Smooth muscle cell (in vitro differentiated cells): Measurements from ENCODE around the gene FANK1. TPM values are rescaled to one million over a fixed set of nuclear protein-coding genes. Genes with fewer than 3 reads are reported as not detected.
"Not testable (repeated sequence)": the region's sequence is repeated elsewhere in the genome, so short reads cannot be mapped to it uniquely, and the experiment has no call there.

Experiments used
- DNase-seq: peaks from one replicate; lab custom pipeline; 2025; ENCODE audit not compliant: unreplicated experiment; lab: John Stamatoyannopoulos, UW
- H2AFZ ChIP-seq: fragments of 200-600 bp; sonication (generic); 2 replicates; pipeline ENCODE4 v1.6.0; 2016; ENCODE audit warnings: antibody characterized with exemption, low read depth, mild to moderate bottlenecking
- H3F3A ChIP-seq: fragments of 200-600 bp; sonication (generic); 2 replicates; pipeline ENCODE4 v1.6.0; 2017; ENCODE audit warnings: antibody characterized with exemption, low read depth
- H3K27ac ChIP-seq: fragments of 200-600 bp; sonication (generic); 2 replicates; pipeline ENCODE4 v1.5.1; 2016; ENCODE audit warnings: low read depth, mild to moderate bottlenecking
- H3K27me3 ChIP-seq: fragments of 200-600 bp; sonication (generic); 2 replicates; pipeline ENCODE4 v1.6.1; 2016; ENCODE audit warnings: low read depth, mild to moderate bottlenecking
- H3K36me3 ChIP-seq: fragments of 200-600 bp; sonication (generic); 2 replicates; pipeline ENCODE4 v1.5.1; 2016; ENCODE audit warnings: low read depth
- H3K4me1 ChIP-seq: fragments of 200-600 bp; sonication (generic); 2 replicates; pipeline ENCODE4 v1.5.1; 2016; ENCODE audit warnings: low read depth
- H3K4me2 ChIP-seq: fragments of 200-600 bp; sonication (generic); 2 replicates; pipeline ENCODE4 v1.6.0; 2016; ENCODE audit warnings: mild to moderate bottlenecking
- H3K4me3 ChIP-seq: fragments of 200-600 bp; sonication (generic); 2 replicates; pipeline ENCODE4 v1.5.1; 2016; ENCODE audit warnings: mild to moderate bottlenecking
- H3K79me2 ChIP-seq: fragments of 200-600 bp; sonication (generic); 2 replicates; pipeline ENCODE4 v1.6.0; 2016; ENCODE audit warnings: low read depth, mild to moderate bottlenecking
- H3K9ac ChIP-seq: fragments of 200-600 bp; sonication (generic); 2 replicates; pipeline ENCODE4 v1.6.0; 2016; ENCODE audit warnings: low read depth
- H3K9me3 ChIP-seq: fragments of 200-600 bp; sonication (generic); replicated peaks from 2 replicates; pipeline ENCODE4 v1.5.1; 2016; ENCODE audit warnings: low read depth
- H4K20me1 ChIP-seq: fragments of 200-600 bp; sonication (generic); 2 replicates; pipeline ENCODE4 v1.6.0; 2016; ENCODE audit warnings: low read depth
- WGBS: methylation state at CpG from one replicate; pipeline ENCODE4 v1.1.7; 2016; ENCODE audit warnings: low lambda C conversion rate; 5-methylcytosine and 5-hydroxymethylcytosine counted together
- polyA plus RNA-seq: library from polyadenylated mRNA; unstranded; fragments of >200 nt; fragmentation: Nextera tagmentation; extraction: Ambion mirVana; gene quantifications from 2 replicates; pipeline ENCODE4 v1.2.1, GENCODE V29; 2016
- total RNA-seq: library from RNA; depleted of rRNA; stranded (reverse); fragments of >200 nt; gene quantifications from 2 replicates; pipeline ENCODE4 v1.2.3, GENCODE V29; 2014

The FANK1 gene
- total and polyA plus RNA-seq, 2 experiments from 2014 or later, result 5.8 to 6.6 TPM

DNA sequence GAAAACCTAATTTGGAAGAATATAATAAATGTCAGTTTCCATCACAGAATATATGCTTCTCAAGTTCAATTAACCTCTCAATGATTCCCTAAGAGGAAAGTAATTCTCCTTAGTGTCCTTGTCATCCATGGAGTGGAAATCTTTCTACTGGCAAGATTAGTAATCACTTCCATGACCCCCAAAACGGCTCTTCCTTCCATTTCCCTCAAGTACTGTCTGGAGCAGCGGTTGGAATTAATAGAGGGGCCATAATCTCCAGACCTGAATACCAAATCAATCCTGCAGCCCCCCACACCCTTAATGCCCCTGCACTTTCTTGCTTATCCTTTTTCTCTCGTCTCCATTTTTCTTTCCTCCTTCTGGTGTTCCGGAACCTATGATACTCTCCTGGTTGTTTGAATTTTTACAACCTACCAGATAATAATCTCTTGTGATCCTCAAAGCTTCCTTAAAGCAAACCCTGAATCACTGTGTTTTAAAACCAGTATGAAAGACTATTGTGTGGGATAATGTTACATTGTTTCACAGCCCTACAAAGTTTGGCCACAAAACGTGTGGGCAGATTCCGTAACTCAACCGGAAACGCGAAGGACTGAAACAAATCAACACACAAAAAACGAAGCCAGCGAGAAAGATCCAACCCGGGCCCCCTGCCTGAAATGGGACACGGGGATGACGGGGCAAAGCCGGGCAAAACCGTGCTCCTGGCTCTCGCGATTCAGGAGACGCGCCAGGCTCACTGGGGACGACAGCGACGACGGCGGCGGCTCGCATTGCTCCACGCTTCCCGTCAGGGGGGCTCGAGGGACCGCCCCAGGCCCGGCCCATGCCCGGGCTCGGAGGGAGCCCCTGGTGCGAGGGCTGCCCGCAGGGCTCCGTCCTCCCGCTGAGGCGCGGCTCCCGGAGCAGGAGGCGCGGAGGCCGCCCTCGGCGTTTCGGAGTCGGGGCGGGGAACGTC lies 955 bp upstream of the FANK1 start:
- Histone ChIP-seq H3K9ac (peak overlapping the region; percentile 83), H3K4me2 (peak overlapping the region; percentile 91), H2AFZ (peak overlapping the region; percentile 69), H3K4me3 (peak overlapping the region; percentile 86), H3K79me2 (peaks cover 38% of the 10 kb centered on the region), H3K27ac (peak overlapping the region; percentile 81)
- H4K20me1 ChIP-seq, H3K9me3 ChIP-seq, H3K27me3 ChIP-seq, H3F3A ChIP-seq, H3K4me1 ChIP-seq, H3K36me3 ChIP-seq: not testable (repeated sequence)
- 35% methylated on average over 50 of the region's 50 CpGs for WGBS
- DNase-seq, result peak; percentile 41

DNA sequence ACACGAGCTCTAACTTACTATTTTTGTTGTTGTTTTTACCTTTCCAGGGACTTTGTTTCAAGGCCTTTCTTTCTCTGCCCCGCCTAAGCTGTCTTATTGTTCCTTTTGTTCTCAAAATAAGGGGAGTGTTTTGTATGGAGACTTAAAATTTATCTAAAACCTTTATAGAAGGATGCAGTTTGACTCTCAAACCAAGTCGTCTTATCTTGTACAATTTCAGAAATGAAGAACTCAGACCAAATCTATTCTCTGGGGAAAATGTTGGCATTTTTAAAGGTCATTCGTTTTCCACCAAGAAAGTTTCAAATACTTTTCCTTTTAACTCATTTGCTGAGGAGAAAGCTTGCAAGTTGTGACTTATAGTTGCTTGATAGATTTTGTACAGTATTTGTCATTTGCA lies 953 bp downstream of the FANK1 start:
- H3K9me3 ChIP-seq, H3K36me3 ChIP-seq, H3K27me3 ChIP-seq, H4K20me1 ChIP-seq, DNase-seq, H3F3A ChIP-seq, H3K4me1 ChIP-seq: not testable (repeated sequence)
- Histone ChIP-seq H3K4me2 (peak overlapping the region; percentile 91), H3K79me2 (peaks cover 26% of the 10 kb centered on the region), H3K4me3 (peak overlapping the region; percentile 86), H3K9ac (peak overlapping the region; percentile 83), H3K27ac (peak overlapping the region; percentile 81), H2AFZ (peak overlapping the region; percentile 94)
- WGBS, result 44% methylated on average over 4 of the region's 4 CpGs

DNA sequence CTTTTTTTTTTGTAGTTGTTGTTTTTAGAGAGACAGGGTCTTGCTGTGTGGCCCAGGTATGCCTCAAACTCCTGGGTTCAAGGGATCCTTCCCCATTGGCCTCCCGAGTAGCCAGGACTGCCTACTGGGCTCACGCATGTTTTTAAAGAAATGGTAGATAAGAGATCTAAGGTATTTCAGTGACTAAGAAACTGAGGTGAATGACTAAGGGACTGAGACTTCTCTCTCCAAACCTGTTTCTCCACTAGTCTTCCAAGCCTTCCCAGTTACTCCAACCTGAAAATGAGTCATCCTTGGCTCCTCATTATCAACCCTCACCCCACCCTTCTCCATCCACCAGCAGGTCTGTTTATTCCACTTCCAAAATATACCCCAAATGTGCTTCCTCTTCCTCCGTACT lies 4.6 kb downstream of the FANK1 start:
- not testable (repeated sequence) for H3K79me2 ChIP-seq, DNase-seq, H3K36me3 ChIP-seq, H3F3A ChIP-seq, H4K20me1 ChIP-seq, H3K4me2 ChIP-seq, H3K27me3 ChIP-seq, H3K9me3 ChIP-seq, H3K9ac ChIP-seq, H2AFZ ChIP-seq, H3K4me3 ChIP-seq
- Histone ChIP-seq H3K4me1 (peaks cover 13% of the 10 kb centered on the region), H3K27ac (peak overlapping the region; percentile 79)
- WGBS, result 30% methylated on average over 3 of the region's 3 CpGs

DNA sequence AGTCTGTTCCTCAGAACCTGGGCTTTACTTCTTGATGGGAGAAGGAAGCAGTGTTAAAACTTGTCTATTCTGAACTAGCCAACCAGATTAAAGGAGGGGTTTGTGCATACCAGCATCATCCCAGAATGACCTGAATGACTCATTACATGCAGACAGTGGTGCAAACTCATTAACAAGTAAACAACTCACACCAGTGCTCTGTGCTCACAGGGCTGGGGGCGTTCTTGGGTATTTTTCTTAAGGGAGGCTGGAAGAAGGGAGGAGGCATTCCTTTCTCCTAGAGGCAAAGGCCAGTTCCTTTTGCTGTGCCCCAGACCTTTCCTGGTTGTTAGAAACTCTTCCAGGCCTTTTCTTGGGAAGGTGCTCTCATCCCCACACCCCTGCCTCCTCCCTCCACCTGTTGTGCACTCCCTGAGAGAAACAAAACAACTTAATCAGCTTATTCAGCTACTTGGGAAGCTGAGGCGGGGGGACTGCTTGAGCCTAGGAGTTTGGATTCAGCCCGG lies 6.8 kb downstream of the FANK1 start:
- H3K9me3 ChIP-seq, H3K4me2 ChIP-seq, DNase-seq, H3F3A ChIP-seq, H3K4me1 ChIP-seq, H2AFZ ChIP-seq, H3K36me3 ChIP-seq, H3K4me3 ChIP-seq, H3K9ac ChIP-seq, H4K20me1 ChIP-seq, H3K27me3 ChIP-seq, H3K79me2 ChIP-seq: not testable (repeated sequence)
- 55% methylated on average over 3 of the region's 3 CpGs for WGBS
- peak overlapping the region; percentile 79 for H3K27ac ChIP-seq

DNA sequence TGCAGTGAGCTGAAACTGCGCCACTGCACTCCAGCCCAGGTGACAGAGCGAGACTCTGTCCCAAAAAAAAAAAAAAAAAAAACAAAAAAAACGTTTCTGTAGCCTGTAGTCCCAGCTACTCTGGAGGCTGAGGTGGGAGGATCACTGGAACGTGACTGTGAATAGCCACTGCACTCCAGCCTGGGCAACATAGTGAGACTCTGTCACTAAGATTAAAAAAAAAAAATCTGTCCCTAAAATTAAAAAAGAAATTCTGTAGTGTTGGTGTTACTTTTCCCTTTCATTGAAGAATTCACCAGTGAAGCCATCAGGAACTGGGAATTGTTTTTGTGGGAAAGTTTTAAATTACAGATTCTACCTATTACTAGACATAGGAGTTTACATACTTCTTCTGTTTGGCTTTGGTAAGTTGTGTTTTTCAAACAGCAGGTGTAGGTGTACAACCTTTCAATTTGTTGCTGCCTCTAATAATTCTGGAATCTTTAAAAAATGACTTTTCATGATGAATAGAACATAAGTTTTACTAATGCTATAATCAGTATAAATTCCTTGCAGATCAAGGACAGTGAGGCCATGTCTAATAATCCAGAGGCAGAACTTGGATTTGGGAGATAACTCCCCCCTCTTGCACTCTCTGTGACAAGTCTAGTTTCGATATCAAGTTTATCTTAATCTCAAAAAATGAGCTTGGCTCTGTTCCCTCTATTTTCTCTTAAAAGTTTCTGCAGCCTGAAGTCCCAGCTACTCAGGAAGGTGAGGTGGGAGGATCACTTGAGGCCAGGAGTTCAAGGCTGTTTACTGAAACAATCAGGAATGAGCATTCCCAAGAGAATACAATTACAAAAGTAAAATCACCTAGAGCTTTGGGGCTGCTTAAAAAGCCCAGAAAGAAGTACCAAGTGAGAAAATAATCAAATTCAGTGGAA lies 9.0 kb downstream of the FANK1 start:
- WGBS, result 83% methylated on average over 5 of the region's 5 CpGs

DNA sequence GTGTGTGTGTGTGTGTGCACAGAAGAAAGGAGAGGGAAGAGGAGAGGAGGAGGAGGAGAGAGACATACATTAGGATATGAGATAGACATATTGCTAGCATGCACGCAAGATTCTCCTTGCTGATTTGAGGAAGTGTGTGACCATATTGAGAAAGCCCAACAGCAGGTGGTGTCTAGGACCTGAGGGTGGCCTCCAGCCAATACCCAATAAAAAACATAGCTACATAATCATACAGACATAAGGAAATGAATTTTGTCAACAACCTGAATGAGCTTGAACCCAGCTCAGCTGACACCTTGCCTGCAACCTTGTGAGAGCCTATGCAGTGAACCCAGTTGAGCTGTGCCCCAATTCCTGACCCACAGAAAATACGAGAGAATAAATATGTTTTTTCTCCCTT lies 11.2 kb downstream of the FANK1 start:
- not testable (repeated sequence) for H4K20me1 ChIP-seq, H3F3A ChIP-seq, H3K36me3 ChIP-seq, DNase-seq, H3K79me2 ChIP-seq, H3K27me3 ChIP-seq, H3K9me3 ChIP-seq, H3K4me2 ChIP-seq, H3K4me3 ChIP-seq, H2AFZ ChIP-seq, H3K27ac ChIP-seq, H3K9ac ChIP-seq, H3K4me1 ChIP-seq
- 74% methylated on average over 2 of the region's 2 CpGs for WGBS

More for the DNA sequence above, 9.0 kb downstream of the FANK1 start:
- H2AFZ ChIP-seq, H3K27ac ChIP-seq, H3K4me3 ChIP-seq, H3K36me3 ChIP-seq, H3K27me3 ChIP-seq, H3K79me2 ChIP-seq, H3K4me1 ChIP-seq, H4K20me1 ChIP-seq, H3K9ac ChIP-seq, H3F3A ChIP-seq, H3K4me2 ChIP-seq, DNase-seq, H3K9me3 ChIP-seq: not testable (repeated sequence)

DNA sequence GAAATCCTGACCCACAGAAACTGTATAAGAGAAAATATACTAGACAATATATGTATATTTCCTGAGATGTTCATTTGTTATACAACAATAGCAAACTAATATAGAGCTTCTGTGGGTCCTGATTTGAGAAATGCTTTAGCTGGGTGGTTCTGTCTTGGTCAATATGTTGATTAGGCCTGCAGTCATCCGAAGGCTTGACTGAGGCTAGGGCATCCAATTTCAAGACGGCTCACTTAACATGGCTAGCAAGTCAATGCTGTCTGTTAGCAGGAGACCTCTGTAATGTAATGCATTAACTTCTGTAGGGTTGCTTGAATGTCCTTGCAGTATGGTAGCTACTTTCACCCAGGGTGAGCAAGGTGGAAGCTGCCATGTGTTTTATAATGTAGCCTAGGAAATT lies 12.4 kb downstream of the FANK1 start:
- not testable (repeated sequence) for H3K27ac ChIP-seq, H2AFZ ChIP-seq, H3K36me3 ChIP-seq, H3K4me3 ChIP-seq, DNase-seq, H3K27me3 ChIP-seq, H3K4me2 ChIP-seq, H4K20me1 ChIP-seq, H3K4me1 ChIP-seq, H3K9ac ChIP-seq, H3K9me3 ChIP-seq, H3F3A ChIP-seq, H3K79me2 ChIP-seq
- 57% methylated on average over 2 of the region's 2 CpGs for WGBS

DNA sequence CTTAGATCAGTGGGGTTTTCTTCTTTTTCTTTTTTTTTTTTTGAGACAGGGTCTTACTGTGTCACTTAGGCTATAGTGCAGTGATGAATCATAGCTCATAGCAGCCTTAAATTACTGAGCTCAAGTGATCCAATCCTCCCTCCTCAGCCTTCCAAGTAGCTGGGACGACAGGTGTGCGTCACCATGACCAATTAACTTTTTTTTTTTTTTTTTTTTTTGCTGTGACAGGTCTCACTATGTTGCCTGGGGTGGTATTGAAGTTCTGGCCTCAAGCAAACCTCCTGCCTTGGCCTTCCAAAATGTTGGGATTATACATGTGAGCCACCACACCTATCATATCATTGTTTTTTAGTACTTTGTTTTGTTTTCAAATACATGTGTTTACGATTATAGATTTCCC lies 13.1 kb downstream of the FANK1 start:
- not testable (repeated sequence) for H2AFZ ChIP-seq, DNase-seq, H3K4me3 ChIP-seq, H4K20me1 ChIP-seq, H3F3A ChIP-seq, H3K27me3 ChIP-seq, H3K27ac ChIP-seq, H3K79me2 ChIP-seq, H3K4me1 ChIP-seq, H3K9ac ChIP-seq, H3K9me3 ChIP-seq, H3K36me3 ChIP-seq, H3K4me2 ChIP-seq
- 76% methylated on average over 3 of the region's 3 CpGs for WGBS
